HL-60 (cell line): ENCODE results near the gene ROR2.

Source experiments
- GABPA ChIP-seq: IDR thresholded peaks from 2 replicates; pipeline ENCODE4 v1.6.1; 2012; ENCODE audit warnings: low read depth
- TF ChIP-seq, protein P1 (sequence below): IDR thresholded peaks from one replicate; pipeline ENCODE4 v1.5.1; 2011; ENCODE audit warnings: low read length, control low read depth, inconsistent platforms; ENCODE audit not compliant: insufficient read depth
- TF ChIP-seq, protein P2 (sequence below): IDR thresholded peaks from 2 replicates; pipeline ENCODE4 v1.6.1; 2012; ENCODE audit warnings: low read depth; ENCODE audit not compliant: insufficient replicate concordance

DNA sequence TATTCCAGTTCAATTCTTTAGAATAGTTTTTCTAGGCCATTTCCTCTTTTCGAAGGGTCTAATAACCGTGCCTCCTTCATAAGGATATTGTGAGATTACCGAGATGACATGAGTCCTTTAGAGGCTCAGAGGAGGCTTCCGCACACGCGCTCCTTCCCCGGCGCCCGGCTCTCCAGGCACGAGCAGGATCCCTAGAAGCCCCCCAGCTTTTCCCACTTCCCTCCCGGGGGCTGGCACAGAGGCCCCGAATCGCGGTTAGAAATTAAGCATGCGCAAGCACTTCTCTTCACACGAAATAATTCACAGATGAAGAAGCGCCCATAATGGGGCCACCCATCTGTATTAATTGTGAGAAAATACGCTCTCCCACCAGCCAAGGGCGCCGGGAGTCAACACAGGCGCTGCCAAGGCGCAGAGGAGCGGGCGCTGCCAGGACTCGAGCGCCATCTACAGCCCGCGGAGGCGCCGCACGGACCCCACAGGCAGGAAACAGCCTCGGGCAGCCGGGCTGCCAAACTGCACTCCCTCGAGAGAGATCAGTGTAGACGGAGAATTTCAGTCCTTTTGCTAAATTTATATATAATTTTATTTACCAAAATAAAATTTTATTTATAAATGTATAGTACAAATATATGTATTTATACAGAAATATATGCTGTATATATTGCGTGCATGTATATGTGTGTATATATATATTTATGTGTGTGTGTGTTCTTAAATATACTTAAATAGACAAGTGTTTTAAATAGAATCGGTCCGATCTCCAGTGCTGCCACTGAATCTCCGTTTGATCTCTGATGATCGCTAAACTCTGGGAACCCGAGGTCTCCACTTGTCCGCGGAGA is 268.3 kb downstream of the ROR2 start:
- TF ChIP-seq, protein P1, sequence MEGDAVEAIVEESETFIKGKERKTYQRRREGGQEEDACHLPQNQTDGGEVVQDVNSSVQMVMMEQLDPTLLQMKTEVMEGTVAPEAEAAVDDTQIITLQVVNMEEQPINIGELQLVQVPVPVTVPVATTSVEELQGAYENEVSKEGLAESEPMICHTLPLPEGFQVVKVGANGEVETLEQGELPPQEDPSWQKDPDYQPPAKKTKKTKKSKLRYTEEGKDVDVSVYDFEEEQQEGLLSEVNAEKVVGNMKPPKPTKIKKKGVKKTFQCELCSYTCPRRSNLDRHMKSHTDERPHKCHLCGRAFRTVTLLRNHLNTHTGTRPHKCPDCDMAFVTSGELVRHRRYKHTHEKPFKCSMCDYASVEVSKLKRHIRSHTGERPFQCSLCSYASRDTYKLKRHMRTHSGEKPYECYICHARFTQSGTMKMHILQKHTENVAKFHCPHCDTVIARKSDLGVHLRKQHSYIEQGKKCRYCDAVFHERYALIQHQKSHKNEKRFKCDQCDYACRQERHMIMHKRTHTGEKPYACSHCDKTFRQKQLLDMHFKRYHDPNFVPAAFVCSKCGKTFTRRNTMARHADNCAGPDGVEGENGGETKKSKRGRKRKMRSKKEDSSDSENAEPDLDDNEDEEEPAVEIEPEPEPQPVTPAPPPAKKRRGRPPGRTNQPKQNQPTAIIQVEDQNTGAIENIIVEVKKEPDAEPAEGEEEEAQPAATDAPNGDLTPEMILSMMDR = peak; percentile 65
- TF ChIP-seq, protein P2, sequence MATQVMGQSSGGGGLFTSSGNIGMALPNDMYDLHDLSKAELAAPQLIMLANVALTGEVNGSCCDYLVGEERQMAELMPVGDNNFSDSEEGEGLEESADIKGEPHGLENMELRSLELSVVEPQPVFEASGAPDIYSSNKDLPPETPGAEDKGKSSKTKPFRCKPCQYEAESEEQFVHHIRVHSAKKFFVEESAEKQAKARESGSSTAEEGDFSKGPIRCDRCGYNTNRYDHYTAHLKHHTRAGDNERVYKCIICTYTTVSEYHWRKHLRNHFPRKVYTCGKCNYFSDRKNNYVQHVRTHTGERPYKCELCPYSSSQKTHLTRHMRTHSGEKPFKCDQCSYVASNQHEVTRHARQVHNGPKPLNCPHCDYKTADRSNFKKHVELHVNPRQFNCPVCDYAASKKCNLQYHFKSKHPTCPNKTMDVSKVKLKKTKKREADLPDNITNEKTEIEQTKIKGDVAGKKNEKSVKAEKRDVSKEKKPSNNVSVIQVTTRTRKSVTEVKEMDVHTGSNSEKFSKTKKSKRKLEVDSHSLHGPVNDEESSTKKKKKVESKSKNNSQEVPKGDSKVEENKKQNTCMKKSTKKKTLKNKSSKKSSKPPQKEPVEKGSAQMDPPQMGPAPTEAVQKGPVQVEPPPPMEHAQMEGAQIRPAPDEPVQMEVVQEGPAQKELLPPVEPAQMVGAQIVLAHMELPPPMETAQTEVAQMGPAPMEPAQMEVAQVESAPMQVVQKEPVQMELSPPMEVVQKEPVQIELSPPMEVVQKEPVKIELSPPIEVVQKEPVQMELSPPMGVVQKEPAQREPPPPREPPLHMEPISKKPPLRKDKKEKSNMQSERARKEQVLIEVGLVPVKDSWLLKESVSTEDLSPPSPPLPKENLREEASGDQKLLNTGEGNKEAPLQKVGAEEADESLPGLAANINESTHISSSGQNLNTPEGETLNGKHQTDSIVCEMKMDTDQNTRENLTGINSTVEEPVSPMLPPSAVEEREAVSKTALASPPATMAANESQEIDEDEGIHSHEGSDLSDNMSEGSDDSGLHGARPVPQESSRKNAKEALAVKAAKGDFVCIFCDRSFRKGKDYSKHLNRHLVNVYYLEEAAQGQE = no peak
- TF ChIP-seq GABPA = no peak
